ENCODE measurements around the gene TAPBP. TPM values are rescaled to one million over a fixed set of nuclear protein-coding genes. Genes with fewer than 3 reads are reported as not detected.

TAPBP gene
- total and polyA plus RNA-seq, 2 of the 8 experiments (the other 6 are each of a cell fraction or from before 2014, with no cell fraction given) = 24.5 to 35.4 TPM

DNA sequence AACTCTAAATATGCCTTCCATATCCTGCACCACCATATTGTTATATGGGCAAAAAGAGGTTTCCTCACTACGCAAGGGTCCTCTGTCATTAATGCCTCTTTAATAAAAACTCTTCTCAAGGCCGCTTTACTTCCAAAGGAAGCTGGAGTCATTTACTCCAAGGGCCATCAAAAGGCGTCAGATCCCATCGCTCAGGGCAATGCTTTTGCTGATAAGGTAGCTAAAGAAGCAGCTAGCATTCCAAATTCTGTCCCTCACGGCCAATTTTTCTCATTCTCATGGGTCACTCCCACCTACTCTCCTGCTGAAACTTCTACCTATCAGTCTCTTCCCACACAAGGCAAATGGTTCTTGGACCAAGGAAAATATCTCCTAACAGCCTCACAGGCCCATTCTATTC is 33.9 kb upstream of the TAPBP start:
- DNase-seq (ENCODE audit: low read depth in 1 of 2, low spot score in 2 of 2) (no peak), FAIRE-seq (no peak)
- WGBS, 2 experiments (ENCODE audit: extremely low coverage in 1 of 2, insufficient coverage in 1 of 2, insufficient read length in 1 of 2, insufficient replicate concordance in 2 of 2, low coverage in 1 of 2, low lambda C conversion rate in 2 of 2, missing lambda C conversion rate in 1 of 2) = 90% methylated on average over 5 of the region's 5 CpGs; no CpG with 5 or more reads in 1 of the 2 experiments
- no peak overlapping the region for H4K91ac ChIP-seq (replicated peaks; ENCODE audit: insufficient read length, low read length)
- H3K9me3 ChIP-seq (ENCODE audit: insufficient read depth in 2 of 2, low read depth in 1 of 2, low read length in 1 of 2) = no peaks in the 10 kb centered on the region
- no peak overlapping the region for H3K27ac ChIP-seq (ENCODE audit: low read depth, low read length)
- ChIA-PET CTCF (ENCODE audit: partially characterized antibody) (interaction anchor here (0.9 to 1.4 kb wide), 3 partner anchors 9 to 68 kb away, joined by 3 to 4 read pairs (median 3); no protein-coding TSS in a partner anchor), POLR2A (ENCODE audit: partially characterized antibody) (interaction anchor here (1.0 kb wide), 1 partner anchor 76 kb away, joined by 3 read pairs; the partner anchor contains the start of genes RPS18 and VPS52)
- H2AFZ ChIP-seq (ENCODE audit: low read length) = no peak overlapping the region
- H3K18ac ChIP-seq (ENCODE audit: extremely low read depth, low read length) = no peak overlapping the region
- no peaks in the 10 kb centered on the region for H3K23me2 ChIP-seq (ENCODE audit: low read depth, low read length)
- no peaks in the 10 kb centered on the region for H3K79me2 ChIP-seq (ENCODE audit: control insufficient read depth in 1 of 2, insufficient read depth in 2 of 2, low read length in 2 of 2)
- H3K36me3 ChIP-seq (ENCODE audit: control insufficient read depth in 2 of 4, insufficient read depth in 4 of 4, low read length in 3 of 4) = no peaks in the 10 kb centered on the region
- no peak overlapping the region for H3K23ac ChIP-seq (ENCODE audit: insufficient read length)
- no peaks in the 10 kb centered on the region for H3K27me3 ChIP-seq (replicated peaks in 1 of 4; ENCODE audit: control insufficient read depth in 3 of 4, extremely low read depth in 1 of 4, insufficient read depth in 3 of 4, low read length in 3 of 4)
- H3K4me1 ChIP-seq (replicated peaks in 1 of 4; ENCODE audit: control insufficient read depth in 3 of 4, insufficient read depth in 4 of 4, low read length in 3 of 4) = peaks cover 0 to 5% (median 2%) of the 10 kb centered on the region in 4 experiments; a peak in 2 of 7 replicates
- no peak overlapping the region for H3K56ac ChIP-seq (replicated peaks; ENCODE audit: insufficient read length, low read depth, low read length)
- H2BK20ac ChIP-seq (ENCODE audit: low read length) = no peak overlapping the region
- no peaks in the 10 kb centered on the region for H3K79me1 ChIP-seq (ENCODE audit: low read depth, low read length)
- H4K5ac ChIP-seq (ENCODE audit: insufficient read length, low read depth, low read length) = no peak overlapping the region
- no peak overlapping the region for H3K4ac ChIP-seq (replicated peaks; ENCODE audit: insufficient read length, low read depth, low read length)
- no peak overlapping the region for H3K9ac ChIP-seq (replicated peaks in 1 of 4; ENCODE audit: extremely low read depth in 1 of 4, low read depth in 3 of 4, low read length in 3 of 4)
- no peak overlapping the region for H2BK120ac ChIP-seq (replicated peaks; ENCODE audit: low read depth, low read length)
- no peak overlapping the region for H2BK5ac ChIP-seq (ENCODE audit: low read depth, low read length)
- no peaks in the 10 kb centered on the region for H4K20me1 ChIP-seq (replicated peaks in 1 of 2; ENCODE audit: control insufficient read depth in 1 of 2, insufficient read depth in 2 of 2, low read length in 2 of 2)
- no peak overlapping the region for H3K14ac ChIP-seq (ENCODE audit: insufficient read length)
- H2AK5ac ChIP-seq (ENCODE audit: low read depth, low read length) = no peak overlapping the region
- H4K8ac ChIP-seq (ENCODE audit: extremely low read depth, insufficient read depth, low read length) = no peak overlapping the region
- no peak overlapping the region for H2BK15ac ChIP-seq (ENCODE audit: low read length)
- no peak overlapping the region for H2BK12ac ChIP-seq (ENCODE audit: low read depth, low read length)
- no peak overlapping the region for H3K4me2 ChIP-seq (ENCODE audit: insufficient read depth in 1 of 2, low read depth in 2 of 2, low read length in 2 of 2)
- H3K4me3 ChIP-seq (ENCODE audit: extremely low read depth in 1 of 4, insufficient read depth in 2 of 4, low read depth in 3 of 4, low read length in 4 of 4) = no peak overlapping the region
- TF ChIP-seq POLR2AphosphoS5 (IDR thresholded peaks at IDR 0.05; ENCODE audit: low read depth, low read length) = no peak
- TF ChIP-seq SRF (IDR thresholded peaks at IDR 0.05; ENCODE audit: low read depth, low read length) = no peak
- no peak for TF ChIP-seq RAD21 (IDR thresholded peaks at IDR 0.05 in 1 of 2, conservative IDR thresholded peaks at IDR 0.05 in 1 of 2; ENCODE audit: low read depth in 2 of 2, low read length in 2 of 2)
- TF ChIP-seq KDM5A (IDR thresholded peaks at IDR 0.05; ENCODE audit: low read length) = no peak

Measured in H1 (cell line).